Amniotic stem cell (primary cell): ENCODE measurements around the gene RASSF4.

Experiments
- DNase-seq: peaks from one replicate; lab custom pipeline; 2025; lab: John Stamatoyannopoulos, UW

Gene RASSF4

DNA sequence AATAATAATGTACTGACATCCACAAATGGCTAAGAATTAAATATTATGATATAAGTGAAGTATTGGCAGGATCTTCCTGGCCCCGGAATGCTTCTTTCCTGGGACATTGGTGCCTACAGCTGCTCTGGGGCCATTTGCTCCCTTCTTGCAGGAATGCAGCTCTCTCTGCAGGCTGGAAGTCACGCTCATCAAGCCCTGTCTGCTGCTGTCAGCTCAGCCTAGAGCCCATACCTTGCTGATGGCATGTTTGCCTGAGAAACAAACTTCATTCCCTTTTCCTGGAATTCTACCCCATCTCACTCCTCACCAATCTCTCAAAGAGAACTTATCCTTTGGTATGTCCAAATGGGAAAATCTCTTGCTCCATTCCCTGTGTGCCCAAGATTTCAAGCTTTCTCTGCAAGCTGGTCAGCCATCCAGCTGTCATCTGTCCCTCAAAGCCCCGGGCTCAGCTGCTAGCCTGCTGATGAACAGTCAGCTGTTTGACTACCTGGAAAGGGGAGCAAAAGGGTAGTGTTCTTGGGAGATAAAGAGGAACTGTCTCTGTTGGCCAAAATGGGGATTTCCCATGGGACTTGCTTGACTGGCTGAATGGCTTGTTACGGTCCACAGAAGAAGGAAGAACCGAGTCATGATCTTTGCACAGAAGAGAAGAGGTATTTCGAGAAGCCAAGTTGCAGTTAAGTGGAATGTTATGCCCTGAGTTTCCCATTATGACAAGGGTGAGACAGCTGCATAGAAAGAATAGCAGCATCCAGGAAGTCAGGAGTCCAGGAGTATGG lies 12.0 kb upstream of the RASSF4 start:
- no peak for DNase-seq

DNA sequence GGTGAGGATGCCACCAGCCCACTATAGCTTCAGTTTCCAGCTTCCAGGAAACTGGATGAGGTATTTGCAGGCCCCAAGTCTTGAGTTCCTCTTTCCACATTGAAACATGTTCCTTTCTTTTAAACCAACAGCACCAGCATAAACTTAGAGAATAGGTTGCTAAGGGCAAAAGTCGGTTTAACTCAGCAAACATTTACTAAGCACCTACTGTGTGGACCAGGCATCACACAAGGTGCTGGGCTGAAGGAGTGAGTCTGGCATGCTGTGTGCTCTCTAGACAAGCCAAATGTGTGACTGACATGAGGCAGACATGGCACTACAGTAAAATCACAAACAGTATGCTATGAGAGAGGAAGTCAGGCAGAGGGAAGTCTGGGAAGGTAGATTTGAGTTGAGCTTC lies 11.0 kb upstream of the RASSF4 start:
- DNase-seq, result no peak

DNA sequence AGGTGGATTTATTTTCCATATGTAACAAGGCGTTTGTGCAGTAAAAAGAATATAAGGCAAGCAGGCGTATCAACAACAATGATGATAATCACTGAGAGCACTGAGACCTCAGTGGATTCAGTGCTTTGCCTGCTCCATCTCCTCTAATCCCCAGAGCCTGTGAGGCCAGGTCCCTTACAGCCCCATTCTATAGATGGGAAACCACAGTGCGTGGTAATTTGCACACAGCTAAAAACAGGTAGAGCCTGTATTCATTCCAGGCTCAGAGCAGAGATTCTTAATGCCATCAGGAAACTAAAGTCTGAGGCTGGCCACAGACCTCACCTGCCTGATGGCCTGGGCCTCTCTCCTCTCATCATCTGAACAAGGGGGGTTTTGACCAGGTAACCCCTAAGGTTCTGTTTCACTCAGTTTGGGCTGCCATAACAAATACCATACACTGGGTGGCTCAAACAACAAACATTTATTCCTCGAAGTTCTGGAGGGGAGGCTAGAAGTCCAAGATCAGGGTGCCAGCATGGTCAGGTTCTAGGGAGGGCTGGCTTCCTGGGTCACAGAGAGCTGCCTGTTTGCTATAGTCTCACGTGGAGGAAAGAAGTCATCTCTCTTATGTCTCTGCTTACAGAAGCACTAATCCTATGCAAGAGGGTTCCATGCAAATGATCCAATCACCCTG lies 10.3 kb upstream of the RASSF4 start:
- DNase-seq, result no peak

DNA sequence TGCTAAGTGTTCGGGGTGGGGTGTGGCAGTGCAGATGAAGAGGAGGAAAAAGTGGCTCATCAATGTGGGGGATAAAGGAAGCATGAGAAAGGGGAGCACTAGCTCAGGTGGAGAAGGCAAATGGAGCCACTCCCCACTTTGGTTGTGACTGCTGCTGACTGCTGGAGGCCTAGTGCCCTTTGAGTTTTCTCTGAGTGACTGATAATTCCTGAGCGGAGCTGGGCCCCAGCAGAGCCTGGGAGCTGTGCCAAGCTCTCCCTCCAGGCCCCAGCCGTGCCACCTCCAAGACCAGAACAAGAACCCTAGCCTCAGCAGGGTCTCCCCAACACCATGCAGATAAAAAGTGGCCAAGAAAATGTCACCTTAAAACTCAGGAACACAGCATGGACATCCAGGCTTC lies 9.7 kb upstream of the RASSF4 start:
- DNase-seq, result no peak

DNA sequence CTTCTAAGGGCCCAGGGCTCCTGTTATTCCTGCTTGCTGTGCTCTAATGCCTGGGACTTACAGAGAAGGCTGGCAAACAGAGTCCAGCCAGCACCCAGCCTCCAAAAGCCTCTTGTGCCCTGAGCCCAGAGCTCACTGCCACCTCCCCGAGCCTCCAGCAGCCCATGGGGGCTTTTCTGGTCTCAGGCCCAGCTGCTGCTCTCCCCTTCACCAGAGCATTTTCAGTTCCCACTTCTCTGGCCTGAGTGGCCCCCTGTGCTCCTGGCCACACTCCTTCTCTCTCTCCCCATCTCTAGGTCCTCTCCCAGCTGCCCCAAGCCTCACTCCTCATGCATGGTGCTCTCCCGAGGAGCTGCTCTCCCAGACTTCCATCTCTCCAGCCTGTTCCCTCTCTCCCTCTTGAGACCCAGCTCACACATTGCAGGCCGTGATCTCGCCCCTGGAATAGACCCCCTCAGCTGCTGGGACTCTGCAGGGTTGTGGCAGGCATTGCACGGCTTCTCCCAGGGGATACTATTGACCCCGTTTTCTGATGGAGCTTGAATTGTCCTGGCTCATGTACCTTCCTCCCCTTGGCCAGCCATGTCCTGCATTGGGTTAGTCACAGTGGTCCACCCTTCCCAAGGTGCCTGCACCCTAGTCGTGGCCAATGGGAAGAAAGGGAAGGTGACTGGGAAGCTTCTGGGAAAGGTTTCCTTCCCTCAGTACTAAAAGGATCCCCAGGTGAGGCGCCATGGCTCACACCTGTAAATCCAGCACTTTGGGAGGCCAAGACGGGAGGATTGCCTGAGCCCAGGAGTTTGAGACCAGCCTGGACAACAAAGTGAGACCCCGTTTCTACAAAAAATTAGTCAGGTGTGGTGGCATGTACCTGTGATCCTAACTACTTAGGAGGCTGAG lies 9.0 kb upstream of the RASSF4 start:
- no peak for DNase-seq

DNA sequence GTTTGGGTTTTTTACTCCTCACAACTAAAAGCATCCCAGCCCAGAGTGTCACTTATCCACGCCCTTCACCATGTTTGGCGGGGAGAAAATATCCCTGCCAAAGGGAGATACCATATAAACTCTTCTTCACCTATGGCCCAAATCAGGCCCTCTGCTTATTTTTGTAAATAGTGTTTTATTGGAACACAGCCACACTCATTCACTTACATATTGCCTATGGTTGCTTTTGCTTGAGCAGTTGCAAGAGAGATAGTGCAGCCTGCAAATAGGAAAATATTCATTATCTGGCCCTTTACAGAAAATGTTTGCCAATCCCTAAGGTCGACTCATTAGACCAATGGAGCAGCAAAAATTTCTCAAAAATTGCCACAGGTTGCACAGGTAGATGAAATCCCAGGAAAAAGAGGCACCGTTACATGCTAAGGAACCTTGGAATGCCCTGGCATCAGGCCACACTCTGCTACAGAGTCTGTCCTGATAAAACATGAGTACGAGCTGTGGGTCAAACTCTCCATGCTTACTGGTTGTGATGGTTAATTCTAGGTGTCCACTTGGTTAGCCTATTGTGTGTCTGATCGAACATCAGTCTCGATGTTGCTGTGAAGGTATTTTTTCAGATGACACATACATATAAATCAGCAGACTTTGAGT lies 7.9 kb upstream of the RASSF4 start:
- no peak for DNase-seq

DNA sequence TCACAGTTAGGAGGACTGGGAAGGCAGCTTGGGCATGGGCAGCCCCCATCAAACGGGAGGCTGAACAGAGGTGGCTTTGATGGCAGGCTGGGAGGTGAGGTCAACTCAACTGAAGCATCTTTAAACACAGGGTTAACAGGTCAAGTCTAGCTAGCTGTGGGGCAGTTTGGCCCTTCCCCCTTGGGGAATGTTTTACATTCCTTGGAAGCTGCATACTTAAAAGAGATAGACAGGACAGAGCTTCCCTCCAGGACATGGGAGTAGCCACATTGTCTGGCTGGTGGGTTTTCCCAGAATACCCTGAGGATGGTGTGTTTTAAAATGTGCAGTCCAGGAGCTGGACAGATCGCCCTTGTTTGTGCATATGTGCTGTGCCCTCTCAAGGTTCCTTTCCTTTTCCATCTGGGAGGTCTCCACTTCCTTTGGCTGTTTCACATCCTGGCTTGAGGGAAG lies 6.8 kb upstream of the RASSF4 start:
- DNase-seq, result no peak

DNA sequence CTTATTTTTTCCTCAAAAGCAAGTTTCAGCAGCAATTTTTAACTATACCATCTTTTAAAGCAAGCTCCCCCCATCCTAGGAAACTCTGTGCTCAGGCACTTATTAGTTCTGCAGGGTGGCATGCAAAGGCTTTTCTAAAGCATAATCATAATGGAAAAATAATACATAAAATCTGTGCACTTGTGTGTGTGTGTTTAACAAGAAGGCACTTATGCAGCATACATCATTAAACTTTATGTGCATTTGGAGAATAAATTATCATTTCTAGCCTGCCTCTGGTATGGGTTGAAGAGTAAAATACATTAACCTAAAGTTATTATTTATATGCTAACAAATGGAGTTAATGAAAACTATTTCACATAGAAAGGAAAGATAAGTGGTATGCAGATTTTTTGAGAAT lies 5.6 kb upstream of the RASSF4 start:
- no peak for DNase-seq

DNA sequence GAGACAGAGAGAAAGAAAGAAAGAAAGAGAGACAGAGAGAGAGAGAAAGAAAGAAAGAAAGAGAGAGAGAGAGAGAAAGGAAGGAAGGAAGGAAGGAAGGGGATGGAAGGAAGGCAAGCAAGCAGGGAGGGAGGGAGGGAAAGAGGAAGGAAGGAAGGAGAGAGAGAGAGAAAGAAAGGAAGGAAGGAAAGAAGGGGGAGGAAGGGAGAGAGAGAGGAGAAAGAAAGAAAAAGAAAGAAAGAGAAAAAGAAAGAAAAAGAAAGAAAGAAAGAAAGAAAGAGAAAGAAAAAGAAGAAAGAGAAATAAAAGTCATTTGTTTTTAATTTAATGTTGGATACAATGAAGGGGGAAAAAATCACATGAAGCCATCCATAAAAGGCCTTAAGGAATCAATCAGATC lies 4.6 kb upstream of the RASSF4 start:
- DNase-seq, result no peak

DNA sequence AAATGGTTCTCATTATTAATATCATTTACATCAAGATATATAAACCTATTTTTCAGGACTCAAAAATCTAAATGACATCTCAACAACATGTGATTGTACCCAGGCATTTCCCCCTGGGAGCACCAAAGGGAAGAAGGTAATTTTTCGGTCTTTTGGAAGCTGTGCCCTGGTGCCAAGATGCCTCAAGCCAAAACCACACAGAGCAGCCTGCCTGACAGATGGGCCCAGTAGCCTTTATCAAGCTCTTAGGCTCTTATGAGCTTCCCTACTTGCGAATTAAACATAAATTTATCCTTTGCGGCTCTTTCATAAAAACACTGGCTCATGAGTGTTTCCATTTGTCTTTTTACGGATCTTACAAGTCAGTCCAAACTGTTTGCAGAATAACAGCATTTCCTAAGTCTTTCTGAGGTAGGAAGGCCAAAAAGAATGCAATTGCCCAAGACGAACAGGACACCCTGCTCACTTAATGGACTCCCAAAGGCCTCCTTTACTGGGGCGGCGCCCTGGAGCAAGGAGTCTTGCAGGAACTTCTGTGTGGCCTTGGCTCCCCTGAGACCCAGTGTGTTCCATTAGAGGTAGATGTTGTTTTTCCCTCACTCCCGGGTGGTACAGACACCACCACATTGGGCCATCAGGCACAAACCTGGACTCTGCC lies 4.1 kb upstream of the RASSF4 start:
- no peak for DNase-seq

DNA sequence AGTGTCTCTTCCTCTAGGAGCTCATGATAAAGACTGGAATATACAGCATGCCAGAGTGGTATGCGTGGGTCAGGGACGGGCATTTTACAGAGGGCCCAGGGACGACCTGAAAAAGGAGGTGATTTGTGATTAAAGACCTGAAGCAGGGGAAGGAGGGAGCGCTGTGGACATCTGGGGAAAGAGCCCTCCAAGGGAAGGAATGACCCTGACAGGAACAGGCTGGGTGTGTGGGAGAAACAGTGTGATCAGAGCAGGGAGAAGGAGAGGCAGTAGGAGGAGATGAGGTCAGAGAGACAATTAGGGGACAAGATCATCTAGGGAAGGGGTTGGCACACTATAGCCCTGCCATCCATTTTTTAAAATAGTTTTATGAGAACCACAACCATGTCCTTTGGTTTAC lies 3.4 kb upstream of the RASSF4 start:
- no peak for DNase-seq

DNA sequence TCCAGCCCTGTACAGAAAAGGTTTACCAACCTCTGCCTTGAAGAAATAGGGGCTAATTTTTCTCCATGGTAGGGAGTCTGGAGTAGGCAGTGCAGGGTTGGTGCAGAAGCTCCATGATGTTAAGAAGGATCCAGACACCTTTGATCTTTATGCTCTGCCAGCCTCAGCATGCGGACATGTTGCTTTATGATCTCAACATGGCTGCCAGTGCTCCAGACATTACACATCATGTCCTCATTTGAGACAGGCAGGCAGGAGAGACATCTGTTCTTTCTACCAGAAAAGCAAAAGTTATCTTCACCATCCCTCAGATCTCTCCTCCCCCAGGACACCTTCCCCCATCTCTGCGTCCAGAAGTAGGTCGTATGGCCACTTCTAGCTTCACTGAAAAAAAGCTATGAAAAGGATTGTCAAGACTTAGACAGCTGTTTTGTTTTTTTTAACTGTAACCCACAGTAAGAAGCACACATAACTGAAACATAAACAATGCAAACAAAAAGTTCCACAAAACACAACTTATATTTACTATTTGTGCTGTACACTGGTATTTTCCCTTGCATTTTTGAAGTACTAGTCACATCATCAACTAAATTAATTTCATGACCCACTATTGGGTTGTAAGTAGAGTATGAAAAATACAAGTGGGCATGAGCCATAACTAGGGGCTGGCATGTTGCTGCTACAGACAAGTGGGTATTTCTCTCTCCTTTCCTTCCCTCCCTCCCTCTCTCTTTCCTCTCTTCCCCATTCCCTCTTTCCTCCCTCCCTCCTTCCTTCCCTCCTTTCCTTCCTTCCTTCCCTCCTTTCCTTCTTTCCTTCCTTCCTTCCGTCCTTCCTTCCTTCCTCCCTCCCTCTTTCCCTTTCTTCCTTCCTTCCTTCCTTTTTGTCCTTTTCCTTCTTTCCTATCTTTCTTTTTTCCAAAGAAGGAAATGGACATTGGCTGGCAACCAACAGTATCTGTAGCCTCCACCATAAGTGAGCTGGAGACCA lies 2.6 kb upstream of the RASSF4 start:
- DNase-seq, result no peak

DNA sequence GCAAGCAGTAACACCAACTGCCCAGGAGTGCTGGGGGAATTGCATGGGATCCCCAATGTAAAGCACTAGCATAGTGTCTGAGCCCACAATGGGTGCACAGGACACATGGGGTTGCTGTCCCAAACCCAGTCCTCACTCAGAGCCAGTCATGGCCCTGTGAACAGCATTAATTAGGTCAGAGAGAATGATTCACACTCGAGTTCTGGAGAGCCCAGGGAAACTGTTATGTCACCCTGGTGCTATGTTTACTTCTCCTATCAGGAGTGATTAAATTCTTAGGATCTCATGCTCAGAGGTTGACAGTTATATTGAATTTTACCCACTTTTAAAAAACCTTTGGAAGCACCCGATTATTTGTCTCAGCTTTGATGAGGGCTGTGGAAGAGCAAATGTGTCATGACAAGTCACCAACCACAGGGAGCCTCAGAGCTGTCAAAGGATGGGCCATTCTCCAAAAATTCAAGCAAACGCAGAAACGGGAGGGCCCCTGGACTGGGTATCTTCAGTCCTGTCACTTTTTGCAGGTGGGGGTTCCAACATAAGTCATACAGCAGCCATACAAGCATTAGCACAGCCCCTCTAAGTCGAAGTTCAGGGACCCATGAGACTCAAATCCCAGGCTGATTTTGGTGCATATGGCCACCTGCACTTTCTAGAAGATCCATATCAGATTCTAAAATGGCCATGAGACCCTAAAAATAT lies 1.3 kb upstream of the RASSF4 start:
- DNase-seq, result peak; percentile 7

DNA sequence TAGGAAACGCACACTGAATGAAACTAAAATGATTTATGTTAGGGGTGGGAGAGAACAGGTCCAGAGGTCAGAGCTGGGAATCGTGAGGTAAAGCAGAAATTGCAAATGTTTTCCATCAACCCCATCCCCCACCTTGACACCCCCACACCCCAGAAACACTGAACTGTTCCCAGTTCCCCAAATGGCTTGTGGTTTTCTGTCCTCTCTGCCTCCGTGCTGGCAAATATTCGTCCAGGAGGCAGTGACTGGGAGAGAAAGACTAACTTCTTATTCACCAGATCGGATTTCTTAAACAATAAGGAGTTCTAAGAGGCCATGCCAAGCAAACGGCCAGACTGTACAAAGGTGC lies 730 bp upstream of the RASSF4 start:
- DNase-seq, result no peak

DNA sequence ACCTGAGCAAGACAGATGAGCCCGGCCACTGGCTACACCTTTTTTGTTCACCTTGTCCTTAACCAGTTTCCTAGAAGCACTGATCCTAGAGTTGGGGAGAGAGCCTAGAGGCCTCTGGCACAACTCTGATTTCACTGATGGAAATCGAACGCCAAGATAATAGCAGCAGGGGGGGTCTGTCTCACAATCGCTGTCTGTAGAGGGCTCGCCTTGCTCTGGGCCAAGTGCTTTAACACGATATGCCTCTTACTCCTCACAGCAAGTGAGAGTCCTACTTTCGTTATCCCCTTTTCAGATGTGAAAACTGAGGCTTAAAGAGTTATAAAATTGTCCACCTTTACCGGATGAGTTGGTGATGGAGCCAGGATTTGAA lies 472 bp downstream of the RASSF4 start:
- DNase-seq, result no peak

DNA sequence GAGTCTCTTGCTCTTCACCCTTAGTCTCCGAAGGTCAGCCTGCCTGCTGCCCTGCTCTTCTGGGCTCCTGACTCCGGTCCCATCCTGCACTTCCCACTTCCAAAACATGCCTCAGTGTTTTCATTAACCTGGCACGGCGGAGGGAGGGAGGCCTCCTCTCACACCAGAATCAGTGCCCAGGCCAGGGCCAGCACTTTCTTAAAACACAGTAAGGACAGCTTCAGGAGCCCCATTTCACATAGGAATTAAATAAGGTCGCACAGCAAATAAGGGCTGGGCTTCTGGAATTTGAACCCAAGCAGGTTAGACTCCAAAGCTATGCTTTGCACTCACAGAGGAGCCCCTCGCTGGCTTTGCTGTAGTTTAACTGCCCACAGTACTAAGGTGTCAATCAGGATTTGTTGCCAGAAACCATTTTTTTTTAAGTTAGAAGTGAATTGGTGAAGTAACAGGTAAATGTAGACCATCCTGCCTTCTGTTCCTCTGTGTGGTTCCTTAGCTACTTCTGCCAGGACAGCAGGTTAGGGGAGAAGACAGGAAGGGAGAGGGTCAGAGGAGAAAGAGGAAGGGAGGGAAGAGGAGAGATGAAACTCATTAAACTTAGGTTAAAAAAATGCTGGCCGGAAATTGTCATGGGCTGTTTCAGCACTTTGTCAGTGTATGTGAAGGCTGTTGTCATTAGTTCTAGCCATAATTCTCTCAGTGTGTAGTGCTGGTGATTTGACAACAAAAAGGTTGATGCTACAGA lies 1.1 kb downstream of the RASSF4 start:
- DNase-seq, result no peak

DNA sequence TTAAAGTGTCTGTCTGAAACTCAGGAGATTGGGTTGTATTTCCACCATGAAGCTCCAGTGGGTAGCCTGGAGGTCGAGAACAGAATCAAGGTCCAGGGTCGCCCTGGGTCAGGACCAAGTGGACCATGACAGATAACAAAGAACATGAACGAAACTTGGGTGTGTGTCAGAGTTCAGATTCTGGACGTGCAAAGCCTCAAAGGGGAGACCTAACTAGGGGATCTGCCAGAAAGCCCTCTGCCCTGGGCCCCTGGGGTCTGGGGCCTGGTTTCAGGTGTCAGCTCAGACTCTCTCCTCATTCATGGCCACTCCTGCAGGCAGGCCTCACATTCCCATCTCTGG lies 1.6 kb downstream of the RASSF4 start:
- no peak for DNase-seq

DNA sequence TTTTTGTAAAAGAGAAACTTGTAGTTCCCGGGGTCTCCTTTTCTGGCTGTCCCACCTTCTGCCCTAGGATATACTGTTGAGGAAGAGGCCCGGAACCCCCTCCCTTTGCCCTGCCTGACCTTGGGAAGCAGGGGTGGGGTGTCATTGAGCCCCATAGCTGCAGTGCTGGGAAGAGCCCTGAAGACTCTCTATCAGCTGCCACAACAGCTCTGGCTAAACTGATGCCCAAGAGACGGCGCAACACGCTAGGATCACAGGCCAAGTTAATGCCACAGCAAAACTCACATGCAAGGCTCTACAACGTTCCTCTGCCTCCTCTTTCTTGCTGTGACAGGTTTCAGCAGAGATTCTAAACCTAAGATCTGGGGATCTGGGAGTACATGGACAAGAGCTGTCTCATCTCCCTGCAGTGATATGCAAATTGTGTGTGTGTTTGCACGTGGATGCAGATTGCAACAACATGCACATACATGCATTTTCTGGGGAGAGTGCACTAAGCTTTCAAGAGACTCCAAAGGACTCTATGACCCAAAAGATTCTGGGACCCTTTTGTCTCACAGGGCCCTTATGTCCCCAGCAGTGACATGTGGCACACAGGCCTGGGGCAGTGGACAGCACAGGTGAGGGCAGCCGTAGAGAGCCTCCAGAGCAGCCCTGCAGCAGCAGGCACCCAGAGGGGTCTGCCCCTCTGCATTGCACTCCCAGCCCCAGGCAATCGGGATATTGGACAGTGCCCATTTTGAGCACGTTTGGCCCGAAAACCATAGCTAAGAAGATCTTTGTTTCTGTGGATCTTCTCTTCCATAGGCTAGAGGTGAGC lies 2.5 kb downstream of the RASSF4 start:
- no peak for DNase-seq
